Measurements from ENCODE around the gene GGCX. TPM values are rescaled to one million over a fixed set of nuclear protein-coding genes. Genes with fewer than 3 reads are reported as not detected.

The GGCX gene
- total RNA-seq, 1 experiment from 2014 or later = 38.0 TPM

- DNase-seq (ENCODE audit: low read depth in 1 of 2, low spot score in 2 of 2) = no peak
- H3K4me1 ChIP-seq (replicated peaks) = peaks cover 32% of the 10 kb centered on the region
Observed at GRCh38 chr2:85501248-85501647, 60.0 kb downstream of the GGCX start.

GRCh38 chr2:85497944-85498630, 63.2 kb downstream of the GGCX start:
- Histone ChIP-seq H3K9me3 (replicated peaks) (no peaks in the 10 kb centered on the region), H3K27me3 (replicated peaks) (no peaks in the 10 kb centered on the region), H3K27ac (no peak overlapping the region), H3K4me1 (replicated peaks) (peaks cover 11% of the 10 kb centered on the region), H3K4me3 (no peak overlapping the region), H3K36me3 (no peaks in the 10 kb centered on the region)
- no peak for DNase-seq (ENCODE audit: low read depth in 1 of 2, low spot score in 2 of 2)

More at GRCh38 chr2:85501248-85501647, 60.0 kb downstream of the GGCX start:
- Histone ChIP-seq H3K36me3 (no peaks in the 10 kb centered on the region), H3K4me3 (no peak overlapping the region), H3K27me3 (replicated peaks) (no peaks in the 10 kb centered on the region), H3K9me3 (replicated peaks) (no peaks in the 10 kb centered on the region), H3K27ac (no peak overlapping the region)

GRCh38 chr2:85496436-85496835, 64.9 kb downstream of the GGCX start:
- H3K36me3 ChIP-seq = no peaks in the 10 kb centered on the region
- no peaks in the 10 kb centered on the region for H3K9me3 ChIP-seq (replicated peaks)
- H3K4me3 ChIP-seq = no peak overlapping the region
- no peak for DNase-seq (ENCODE audit: low read depth in 1 of 2, low spot score in 2 of 2)
- H3K27me3 ChIP-seq (replicated peaks) = no peaks in the 10 kb centered on the region
- peaks cover 11% of the 10 kb centered on the region for H3K4me1 ChIP-seq (replicated peaks)
- H3K27ac ChIP-seq = no peak overlapping the region

Other genes starting within 250 kb of the GGCX start
- 103 and 120 TPM in 2 replicates for gene TGOLN2, start 233.5 kb downstream of the GGCX start, total RNA-seq (2014; rRNA removed; shearing (Covaris generic))
- 40.7 and 55.8 TPM in 2 replicates for gene RETSAT, start 207.0 kb downstream of the GGCX start, total RNA-seq (2014; rRNA removed; shearing (Covaris generic))
- gene ELMOD3, start 206.7 kb downstream of the GGCX start, total RNA-seq (2014; rRNA removed; shearing (Covaris generic)) = 13.7 and 22.3 TPM in 2 replicates
- gene CAPG, start 151.1 kb downstream of the GGCX start, total RNA-seq (2014; rRNA removed; shearing (Covaris generic)) = 0.60 and 1.4 TPM in 2 replicates
- gene SH2D6, start 142.8 kb downstream of the GGCX start, total RNA-seq (2014; rRNA removed; shearing (Covaris generic)) = not detected in 2 replicates
- 84.2 and 92.7 TPM in 2 replicates for gene MAT2A, start 22.3 kb downstream of the GGCX start, total RNA-seq (2014; rRNA removed; shearing (Covaris generic))
- not detected in 2 replicates for gene VAMP8, start 16.1 kb upstream of the GGCX start, total RNA-seq (2014; rRNA removed; shearing (Covaris generic))
- gene VAMP5, start 22.9 kb upstream of the GGCX start, total RNA-seq (2014; rRNA removed; shearing (Covaris generic)) = 37.0 and 47.5 TPM in 2 replicates
- 212 and 219 TPM in 2 replicates for gene RNF181, start 34.3 kb upstream of the GGCX start, total RNA-seq (2014; rRNA removed; shearing (Covaris generic))
- 1.0 and 5.1 TPM in 2 replicates for gene TMEM150A, start 41.2 kb upstream of the GGCX start, total RNA-seq (2014; rRNA removed; shearing (Covaris generic))
- gene C2orf68, start 50.6 kb upstream of the GGCX start, total RNA-seq (2014; rRNA removed; shearing (Covaris generic)) = 12.2 and 16.0 TPM in 2 replicates
- gene USP39, start 54.7 kb upstream of the GGCX start, total RNA-seq (2014; rRNA removed; shearing (Covaris generic)) = 107 and 128 TPM in 2 replicates
- not detected in 2 replicates for gene SFTPB, start 106.7 kb upstream of the GGCX start, total RNA-seq (2014; rRNA removed; shearing (Covaris generic))
- not detected in 2 replicates for gene GNLY, start 132.9 kb upstream of the GGCX start, total RNA-seq (2014; rRNA removed; shearing (Covaris generic))
- gene ATOH8, start 192.5 kb upstream of the GGCX start, total RNA-seq (2014; rRNA removed; shearing (Covaris generic)) = 9.8 and 16.4 TPM in 2 replicates